ENCODE data around the gene M1AP.

M1AP gene

DNA sequence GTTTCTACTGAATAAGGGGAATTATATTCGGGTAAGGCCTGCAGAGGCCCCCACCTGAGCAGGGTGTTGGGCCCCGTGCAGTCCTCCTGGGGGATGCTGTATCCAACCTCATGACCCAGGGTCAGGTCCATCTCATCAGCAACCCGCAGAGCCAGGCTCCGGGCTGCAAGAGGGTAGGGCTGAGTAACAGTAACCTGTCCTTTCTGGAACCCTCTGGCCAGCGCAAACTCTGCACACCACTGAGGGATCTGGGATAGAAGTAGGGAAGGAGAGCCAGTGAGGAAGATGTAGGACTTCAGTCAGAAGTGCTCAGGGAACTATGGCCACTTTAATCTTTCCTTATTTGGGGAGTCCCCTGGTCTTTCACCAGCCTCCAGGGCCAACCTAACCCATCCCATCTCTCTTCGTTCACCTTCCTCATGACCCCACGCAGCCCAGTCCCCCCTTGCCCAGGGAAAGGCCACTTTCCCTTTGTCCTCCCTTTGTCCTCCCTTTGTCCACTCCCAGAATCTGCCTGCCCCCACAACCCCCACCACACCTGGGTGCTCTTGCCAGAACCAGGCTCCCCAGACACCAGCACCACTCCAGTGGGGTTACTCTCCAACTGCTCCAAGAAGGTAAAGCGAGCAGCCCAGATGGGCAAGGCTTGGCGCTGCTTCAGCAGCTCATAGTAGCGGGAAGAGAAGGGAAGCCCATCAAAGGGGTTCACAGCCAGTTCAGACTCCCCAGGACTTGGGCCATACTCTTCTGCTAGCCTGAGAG is 123.0 kb downstream of the M1AP start:
- DNase-seq (ENCODE audit: low spot score): no peak

DNA sequence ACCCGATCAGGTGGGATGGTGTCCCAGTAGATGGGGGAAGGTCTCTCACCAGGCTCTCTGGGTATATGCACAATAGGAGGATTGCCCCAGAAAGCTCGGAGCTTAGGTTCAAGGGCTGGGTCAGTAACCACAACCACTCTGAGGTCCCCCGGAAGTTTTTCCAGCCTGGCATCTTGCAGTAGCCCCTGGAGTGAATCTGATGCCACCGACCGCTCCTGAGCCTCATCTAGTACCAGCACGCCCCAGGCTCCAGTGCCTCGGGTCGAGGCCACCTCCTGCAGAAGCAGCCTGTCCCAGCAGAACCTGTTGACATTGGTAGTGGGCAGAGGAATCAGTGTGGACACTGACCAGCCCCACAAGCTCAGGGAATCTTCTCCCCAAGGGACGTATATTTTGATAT is 124.1 kb downstream of the M1AP start:
- no peak for DNase-seq (ENCODE audit: low spot score)

DNA sequence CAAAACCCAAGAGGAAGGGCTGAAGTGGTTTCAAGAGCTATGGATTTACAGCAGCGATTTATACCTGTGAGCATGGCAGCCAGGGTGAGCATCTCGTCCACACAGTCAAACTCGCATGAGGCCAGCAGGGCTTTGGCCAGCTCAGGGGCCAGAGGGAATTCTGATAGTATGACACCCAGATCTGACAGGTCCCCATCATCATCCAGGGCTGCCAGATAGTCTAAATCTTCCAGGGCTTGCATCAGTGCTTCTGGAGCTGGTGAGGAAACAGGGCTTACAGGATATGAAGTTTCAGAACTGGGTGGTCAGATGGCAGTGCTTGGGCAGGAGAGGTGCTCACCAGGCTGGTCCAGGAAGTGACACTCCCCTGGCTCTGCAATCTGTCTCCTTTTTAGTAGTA is 125.6 kb downstream of the M1AP start:
- DNase-seq (ENCODE audit: low spot score): no peak

DNA sequence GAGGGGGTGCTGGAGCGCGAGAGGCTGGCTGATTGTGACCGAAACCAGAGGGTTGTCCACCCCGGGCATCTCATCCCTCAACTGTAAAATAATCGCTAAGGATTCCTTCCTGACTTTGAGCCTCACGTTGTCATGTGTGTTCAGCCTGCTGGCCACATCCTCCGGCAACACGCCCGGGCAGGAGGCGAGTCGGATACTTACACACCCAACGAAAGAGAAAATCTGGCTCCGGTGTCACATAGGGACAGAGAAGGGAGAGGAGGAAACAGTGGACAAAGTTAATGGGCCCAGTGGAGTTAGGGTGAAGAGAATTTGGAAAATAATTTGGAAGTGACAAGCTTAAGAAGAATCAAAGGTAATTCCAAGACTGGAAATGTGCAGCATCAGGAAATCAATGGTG is 131.5 kb downstream of the M1AP start:
- DNase-seq (ENCODE audit: low spot score): no peak

DNA sequence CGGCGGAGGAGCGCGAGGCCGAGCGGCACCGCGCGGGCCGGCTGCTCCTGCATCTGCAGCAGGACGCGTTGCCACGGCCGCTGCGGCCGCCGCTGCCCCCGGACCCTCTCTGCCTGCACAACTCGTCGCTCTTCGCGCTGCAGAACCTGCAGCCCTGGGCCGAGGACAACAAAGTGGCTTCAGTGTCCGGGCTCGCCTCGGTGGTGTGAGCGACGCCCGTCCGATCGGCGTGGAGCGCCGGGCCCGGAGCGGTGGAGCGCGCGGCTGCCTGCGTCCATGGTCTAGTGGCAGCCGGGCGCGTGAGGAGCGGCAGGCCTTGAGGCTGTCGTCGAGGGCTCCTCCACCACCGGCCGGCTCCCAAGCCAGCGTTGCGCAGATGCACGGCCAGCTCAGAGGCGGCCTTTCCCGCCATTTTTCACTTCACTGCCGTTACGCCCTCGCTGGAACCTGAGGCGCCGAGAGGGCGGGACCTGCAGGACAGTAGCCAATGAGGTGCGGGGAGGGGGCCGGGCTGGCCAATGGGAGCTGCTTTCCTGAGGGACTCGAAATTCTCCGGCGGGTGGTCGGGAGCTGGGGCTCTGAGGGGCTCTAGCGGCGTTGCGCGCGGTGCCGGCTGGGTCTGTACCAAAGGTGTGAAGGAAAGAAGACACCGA is 132.0 kb downstream of the M1AP start:
- DNase-seq (ENCODE audit: low spot score): no peak

DNA sequence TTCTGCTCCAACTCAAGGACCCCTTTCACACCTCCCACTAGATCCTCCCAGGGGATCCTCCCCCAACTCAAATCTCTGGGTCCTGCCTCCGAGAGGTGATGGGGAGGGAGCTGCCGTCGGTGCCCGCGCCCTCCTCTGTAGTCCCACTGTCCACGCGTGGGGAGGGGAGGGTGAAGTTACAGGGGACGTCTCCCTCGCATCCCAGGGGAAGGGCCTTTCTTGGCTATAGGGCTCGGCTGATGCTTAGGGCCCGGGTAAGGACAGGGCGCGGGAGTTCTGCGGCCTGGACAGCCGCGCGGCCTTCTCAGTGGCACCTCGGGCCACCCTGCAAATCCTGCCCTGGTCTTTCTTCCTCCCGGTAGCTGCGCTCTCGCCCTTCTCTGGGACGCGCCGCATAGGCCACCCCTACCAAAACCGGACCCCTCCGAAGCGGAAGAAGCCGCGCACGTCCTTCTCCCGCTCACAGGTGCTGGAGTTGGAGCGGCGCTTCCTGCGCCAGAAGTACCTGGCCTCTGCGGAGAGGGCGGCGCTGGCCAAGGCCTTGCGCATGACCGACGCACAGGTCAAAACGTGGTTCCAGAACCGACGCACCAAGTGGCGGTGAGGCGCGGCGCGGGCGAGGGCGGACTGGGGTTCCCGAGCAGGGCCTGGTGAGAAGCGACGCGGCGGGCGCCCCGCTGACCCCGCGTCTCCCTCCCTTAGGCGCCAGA is 132.7 kb downstream of the M1AP start:
- no peak for DNase-seq (ENCODE audit: low spot score)

DNA sequence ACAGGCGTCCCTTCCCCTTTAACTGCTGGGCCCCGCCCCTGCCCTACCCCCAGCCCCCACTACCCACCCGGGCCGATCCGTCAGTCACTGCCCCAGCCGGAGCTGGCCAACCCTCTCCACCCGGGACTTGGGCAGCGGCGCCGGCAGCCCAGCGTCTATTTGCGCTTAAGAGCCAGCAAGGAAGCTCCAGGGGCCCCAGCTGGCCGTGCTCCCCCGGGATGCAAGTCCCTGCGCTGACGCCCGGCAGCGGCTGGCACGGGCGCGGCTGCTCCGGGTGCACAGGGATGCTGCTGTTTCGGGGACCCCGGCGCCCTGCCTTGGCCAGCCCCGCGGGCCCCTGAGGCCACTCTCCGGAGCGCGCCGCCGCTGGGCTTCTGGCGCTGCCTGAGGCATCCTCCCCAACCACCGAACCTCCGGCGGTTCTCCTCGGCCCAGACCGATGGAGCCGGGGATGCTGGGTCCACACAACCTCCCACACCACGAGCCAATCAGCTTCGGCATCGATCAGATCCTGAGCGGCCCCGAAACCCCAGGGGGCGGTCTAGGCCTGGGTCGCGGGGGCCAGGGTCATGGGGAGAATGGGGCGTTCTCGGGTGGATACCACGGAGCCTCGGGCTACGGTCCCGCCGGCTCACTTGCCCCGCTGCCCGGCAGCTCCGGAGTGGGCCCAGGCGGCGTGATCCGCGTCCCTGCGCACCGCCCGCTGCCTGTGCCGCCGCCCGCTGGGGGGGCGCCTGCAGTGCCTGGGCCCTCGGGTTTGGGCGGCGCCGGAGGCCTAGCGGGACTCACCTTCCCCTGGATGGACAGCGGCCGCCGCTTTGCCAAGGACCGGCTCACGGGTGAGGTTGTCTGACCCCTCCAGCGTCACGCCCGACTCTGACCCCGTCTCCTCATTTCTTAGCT is 133.5 kb downstream of the M1AP start, which contains the start of gene TLX2:
TLX2 (plus strand) TSS at position 83 of the 903 bp plus-strand sequence; CDS start at position 440, 357 bp downstream.
- DNase-seq (ENCODE audit: low spot score): no peak

DNA sequence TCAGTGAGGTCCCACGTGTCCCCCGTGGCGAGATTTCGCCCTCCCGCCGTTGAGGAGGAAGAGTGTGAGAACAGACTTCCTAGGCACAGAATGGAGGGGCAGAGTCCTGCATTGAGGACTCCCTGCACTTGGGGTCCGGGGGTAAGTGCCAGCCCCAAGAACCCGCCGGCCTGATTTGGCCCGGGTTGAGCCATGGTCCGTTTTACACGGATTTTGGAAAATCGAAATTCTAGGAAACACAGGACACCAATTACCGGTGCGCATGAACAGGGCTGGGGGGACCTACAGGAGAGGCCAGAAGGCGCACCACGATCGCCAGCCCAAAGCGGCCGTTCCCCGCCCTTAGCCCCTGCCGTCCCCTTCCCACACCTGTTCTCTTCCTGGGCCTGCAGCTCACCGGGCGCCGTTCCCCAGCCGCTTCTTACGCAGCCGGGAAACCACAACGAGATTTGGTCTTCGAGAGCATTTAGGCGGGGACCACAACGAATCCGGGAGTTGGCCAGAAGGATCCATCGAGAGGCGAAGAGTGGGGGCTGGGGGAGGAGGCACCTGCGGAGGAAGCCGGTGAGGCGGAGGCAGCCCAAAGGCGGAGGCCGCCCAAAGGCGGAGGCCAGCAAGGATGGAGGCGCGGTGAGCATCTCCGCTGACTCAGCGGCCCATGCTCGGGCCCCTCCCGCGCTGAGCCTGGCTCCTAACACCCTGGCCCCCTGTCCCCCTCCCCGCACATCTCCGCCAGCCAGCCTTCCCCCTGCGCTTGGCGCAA is 134.3 kb downstream of the M1AP start:
- no peak for DNase-seq (ENCODE audit: low spot score)

DNA sequence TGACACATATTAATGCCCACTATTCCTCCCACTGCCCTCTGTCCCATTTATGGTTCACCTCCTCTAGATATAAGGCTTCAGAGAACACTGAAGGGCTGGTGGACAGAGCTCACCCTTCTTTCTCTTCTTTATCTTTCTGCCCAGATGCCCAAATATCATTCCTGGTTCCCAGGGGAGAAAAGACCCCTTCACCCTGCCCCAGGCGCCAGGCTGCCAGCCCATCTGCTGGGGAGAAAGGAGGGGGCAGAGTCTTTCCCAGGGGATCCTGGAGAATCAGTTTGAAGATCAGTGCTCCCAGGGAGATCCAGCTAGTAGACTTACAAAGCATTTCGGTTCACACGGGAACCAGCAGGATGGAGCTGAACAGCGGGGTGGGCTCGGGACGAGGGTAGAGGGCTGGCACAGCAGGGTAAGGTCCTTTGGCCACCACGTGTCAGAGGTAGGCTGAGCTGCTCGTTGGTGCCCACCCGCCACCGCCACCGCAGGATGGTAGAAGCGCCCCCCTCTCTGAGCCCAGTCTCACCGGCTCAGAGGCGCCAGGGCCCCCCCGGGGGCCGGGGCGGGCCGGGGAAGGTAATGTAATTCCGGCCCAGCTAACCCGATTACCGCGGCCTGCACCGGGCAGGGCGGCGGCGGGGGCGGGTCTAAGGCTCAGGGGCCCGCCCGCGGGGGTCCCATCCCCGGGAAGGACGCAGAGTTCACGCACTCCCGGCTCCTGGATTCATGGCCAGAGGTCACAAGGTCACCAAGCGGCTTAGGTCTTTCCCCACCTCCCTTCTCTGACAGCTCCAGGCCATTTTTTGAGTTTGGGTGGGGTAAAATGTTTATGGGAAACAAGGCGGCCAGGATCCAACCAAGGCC is 135.2 kb downstream of the M1AP start:
- no peak for DNase-seq (ENCODE audit: low spot score)

DNA sequence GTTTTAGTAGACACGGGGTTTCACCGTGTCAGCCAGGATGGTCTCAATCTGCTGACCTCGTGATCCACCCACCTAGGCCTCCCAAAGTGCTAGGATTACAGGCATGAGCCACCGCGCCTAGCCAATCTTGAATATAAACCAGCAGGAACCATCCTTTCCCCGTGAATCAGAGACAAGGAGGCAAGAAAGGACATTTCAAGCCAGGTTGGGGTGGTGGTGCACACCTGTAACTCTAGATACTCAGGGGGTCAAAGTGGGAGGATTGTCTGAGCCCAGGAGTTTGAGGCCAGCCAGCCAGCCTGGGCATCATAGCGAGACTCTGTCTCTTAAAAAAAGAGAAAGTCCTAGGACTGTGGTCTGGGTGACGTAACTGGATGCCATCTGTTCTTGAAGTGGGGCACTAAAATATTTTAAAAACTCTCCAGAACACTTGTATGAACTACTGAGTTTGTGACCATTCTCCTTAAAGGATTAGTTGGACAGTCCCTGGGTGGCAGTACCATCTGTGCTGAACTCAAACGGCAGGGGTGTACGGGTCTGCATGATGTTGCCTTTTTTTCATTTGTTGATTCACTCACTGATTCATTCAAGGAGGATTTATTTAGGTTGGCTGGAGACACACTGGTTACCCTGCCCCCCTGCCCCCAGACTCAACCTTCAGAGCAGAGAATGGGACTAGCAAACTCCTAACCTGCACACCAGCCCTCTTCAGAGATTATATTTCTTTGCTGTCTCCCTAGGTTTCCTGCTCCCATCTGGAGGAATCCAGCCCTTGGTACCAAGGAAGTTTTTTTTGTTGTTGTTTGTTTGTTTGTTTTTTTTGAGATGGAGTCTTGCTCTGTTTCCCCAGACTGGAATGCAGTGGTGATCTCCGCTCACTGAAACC is 136.8 kb downstream of the M1AP start:
- DNase-seq (ENCODE audit: low spot score): no peak

DNA sequence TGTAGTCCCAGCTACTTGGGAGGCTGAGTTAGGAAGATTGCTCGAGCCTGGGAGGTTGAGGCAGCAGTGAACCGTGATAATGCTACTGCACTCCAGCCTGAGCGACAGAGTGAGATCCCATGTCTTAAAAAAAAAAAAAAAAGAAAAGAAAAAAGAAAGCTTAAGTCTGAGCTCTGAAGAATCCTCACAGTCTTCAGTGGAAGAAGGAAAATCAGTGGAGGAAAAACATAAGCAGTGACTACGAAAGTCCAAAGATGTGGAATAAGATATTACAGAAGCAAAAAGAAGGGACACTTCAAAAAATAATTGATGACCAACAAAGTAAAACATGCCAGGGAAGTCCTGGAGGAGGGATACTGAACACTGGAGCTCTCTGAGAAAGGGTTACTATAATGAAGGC is 137.9 kb downstream of the M1AP start:
- DNase-seq (ENCODE audit: low spot score): no peak

DNA sequence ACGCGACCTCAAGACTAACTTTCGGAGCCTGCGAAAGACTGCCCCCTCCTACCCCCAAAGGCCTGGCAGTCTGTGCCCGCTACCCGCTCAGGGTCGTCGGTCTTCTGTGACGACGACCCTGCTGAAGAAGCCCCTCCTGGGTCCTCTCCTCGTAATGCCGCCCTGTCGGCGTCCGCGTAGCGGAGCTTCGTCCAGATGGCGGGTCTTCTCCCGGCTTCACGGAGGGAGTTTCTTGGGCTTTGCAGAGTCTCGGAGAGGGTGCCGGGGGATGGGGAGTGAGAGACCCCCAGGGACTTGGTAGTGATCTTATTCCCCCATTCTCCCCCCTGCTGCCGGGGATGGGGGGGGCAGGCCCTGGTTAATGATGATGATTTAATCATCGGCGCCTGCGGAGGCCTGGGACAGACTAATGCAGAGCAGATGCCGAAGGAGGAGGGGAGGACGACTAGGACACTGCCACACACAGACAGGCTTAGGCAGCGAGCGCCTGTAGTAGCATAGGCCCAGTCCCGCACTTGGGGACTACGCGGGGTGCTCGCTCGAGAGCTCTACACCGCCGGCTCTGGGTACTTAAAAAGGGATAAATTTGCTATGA is 140.1 kb downstream of the M1AP start:
- DNase-seq (ENCODE audit: low spot score): no peak

All from left forelimb (tissue), 1 donor.